Stimulated activated naive CD8-positive, alpha-beta T cell treated with anti-CD3 and anti-CD28 coated beads, Interleukin-15, Interleukin-2, amounts not matched to agents 100 ng/mL and 50 ng/mL, for 24 hours (primary cell): ENCODE data around the gene TCF12.

Source experiments
- H3K27ac Mint-ChIP-seq: one replicate; pipeline ENCODE4 v1.8.0; 2021; ENCODE audit warnings: mild to moderate bottlenecking, mixed read lengths
- H3K27me3 Mint-ChIP-seq: one replicate; pipeline ENCODE4 v1.8.0; 2021; ENCODE audit warnings: mixed read lengths
- H3K36me3 Mint-ChIP-seq: one replicate; pipeline ENCODE4 v1.8.0; 2021; ENCODE audit warnings: low read depth, mixed read lengths
- H3K4me1 Mint-ChIP-seq: one replicate; pipeline ENCODE4 v1.8.0; 2021; ENCODE audit warnings: low read depth, mixed read lengths
- H3K4me3 Mint-ChIP-seq: one replicate; pipeline ENCODE4 v1.8.0; 2021; ENCODE audit warnings: mild to moderate bottlenecking, mixed read lengths
- H3K9me3 Mint-ChIP-seq: one replicate; pipeline ENCODE4 v1.8.0; 2021; ENCODE audit warnings: mixed read lengths

Gene TCF12

GRCh38 chr15:57215881-57216280, 297.4 kb downstream of the TCF12 start:
- Mint-ChIP-seq H3K27me3 (no peaks in the 10 kb centered on the region), H3K36me3 (no peaks in the 10 kb centered on the region), H3K4me1 (peaks cover 42% of the 10 kb centered on the region), H3K27ac (no peak overlapping the region), H3K9me3 (no peaks in the 10 kb centered on the region), H3K4me3 (no peak overlapping the region)

GRCh38 chr15:57216288-57216687, 297.8 kb downstream of the TCF12 start:
- H3K36me3 Mint-ChIP-seq, result no peaks in the 10 kb centered on the region
- no peak overlapping the region for H3K27ac Mint-ChIP-seq
- no peaks in the 10 kb centered on the region for H3K27me3 Mint-ChIP-seq
- H3K4me1 Mint-ChIP-seq, result peaks cover 42% of the 10 kb centered on the region
- H3K9me3 Mint-ChIP-seq, result no peaks in the 10 kb centered on the region
- no peak overlapping the region for H3K4me3 Mint-ChIP-seq

GRCh38 chr15:57217778-57218598, 299.5 kb downstream of the TCF12 start:
- Mint-ChIP-seq H3K9me3 (no peaks in the 10 kb centered on the region), H3K27ac (peak overlapping the region; percentile 55), H3K27me3 (no peaks in the 10 kb centered on the region)

GRCh38 chr15:57218826-57219576, 300.6 kb downstream of the TCF12 start:
- Mint-ChIP-seq H3K9me3 (no peaks in the 10 kb centered on the region), H3K27me3 (no peaks in the 10 kb centered on the region), H3K4me1 (peaks cover 53% of the 10 kb centered on the region), H3K36me3 (no peaks in the 10 kb centered on the region), H3K27ac (no peak overlapping the region), H3K4me3 (no peak overlapping the region)

More at GRCh38 chr15:57217778-57218598, 299.5 kb downstream of the TCF12 start:
- Mint-ChIP-seq H3K4me1 (peaks cover 50% of the 10 kb centered on the region), H3K36me3 (no peaks in the 10 kb centered on the region), H3K4me3 (no peak overlapping the region)

GRCh38 chr15:57220205-57220604, 301.8 kb downstream of the TCF12 start:
- no peaks in the 10 kb centered on the region for H3K9me3 Mint-ChIP-seq
- no peak overlapping the region for H3K4me3 Mint-ChIP-seq
- H3K27me3 Mint-ChIP-seq, result no peaks in the 10 kb centered on the region
- no peak overlapping the region for H3K27ac Mint-ChIP-seq
- H3K4me1 Mint-ChIP-seq, result peaks cover 61% of the 10 kb centered on the region
- no peaks in the 10 kb centered on the region for H3K36me3 Mint-ChIP-seq

GRCh38 chr15:57221134-57221533, 302.7 kb downstream of the TCF12 start:
- H3K27ac Mint-ChIP-seq, result no peak overlapping the region

GRCh38 chr15:57223345-57223744, 304.9 kb downstream of the TCF12 start:
- Mint-ChIP-seq H3K4me3 (no peak overlapping the region), H3K27me3 (no peaks in the 10 kb centered on the region), H3K4me1 (peaks cover 47% of the 10 kb centered on the region), H3K27ac (no peak overlapping the region), H3K9me3 (no peaks in the 10 kb centered on the region), H3K36me3 (no peaks in the 10 kb centered on the region)

More at GRCh38 chr15:57221134-57221533, 302.7 kb downstream of the TCF12 start:
- Mint-ChIP-seq H3K36me3 (no peaks in the 10 kb centered on the region), H3K4me3 (no peak overlapping the region), H3K9me3 (no peaks in the 10 kb centered on the region), H3K4me1 (peaks cover 59% of the 10 kb centered on the region), H3K27me3 (no peaks in the 10 kb centered on the region)

- Mint-ChIP-seq H3K4me1 (peaks cover 42% of the 10 kb centered on the region), H3K27me3 (no peaks in the 10 kb centered on the region)
These were observed 305.4 kb downstream of the TCF12 start for GRCh38 chr15:57223887-57224286.

GRCh38 chr15:57224664-57225063, 306.2 kb downstream of the TCF12 start:
- Mint-ChIP-seq H3K27ac (no peak overlapping the region), H3K4me3 (no peak overlapping the region), H3K4me1 (peaks cover 36% of the 10 kb centered on the region), H3K36me3 (peaks cover 3% of the 10 kb centered on the region), H3K27me3 (no peaks in the 10 kb centered on the region), H3K9me3 (no peaks in the 10 kb centered on the region)

More at GRCh38 chr15:57223887-57224286, 305.4 kb downstream of the TCF12 start:
- H3K9me3 Mint-ChIP-seq, result no peaks in the 10 kb centered on the region
- peaks cover 1% of the 10 kb centered on the region for H3K36me3 Mint-ChIP-seq
- H3K27ac Mint-ChIP-seq, result no peak overlapping the region
- H3K4me3 Mint-ChIP-seq, result no peak overlapping the region

- Mint-ChIP-seq H3K27ac (no peak overlapping the region), H3K4me1 (peaks cover 33% of the 10 kb centered on the region), H3K36me3 (peaks cover 4% of the 10 kb centered on the region), H3K9me3 (no peaks in the 10 kb centered on the region), H3K27me3 (no peaks in the 10 kb centered on the region), H3K4me3 (no peak overlapping the region)
These were observed 308.7 kb downstream of the TCF12 start for GRCh38 chr15:57227166-57227565.

GRCh38 chr15:57227899-57228298, 309.5 kb downstream of the TCF12 start:
- no peak overlapping the region for H3K27ac Mint-ChIP-seq
- no peak overlapping the region for H3K4me3 Mint-ChIP-seq
- peaks cover 10% of the 10 kb centered on the region for H3K36me3 Mint-ChIP-seq
- H3K27me3 Mint-ChIP-seq, result no peaks in the 10 kb centered on the region
- H3K4me1 Mint-ChIP-seq, result peaks cover 26% of the 10 kb centered on the region
- no peaks in the 10 kb centered on the region for H3K9me3 Mint-ChIP-seq

- H3K36me3 Mint-ChIP-seq, result peaks cover 11% of the 10 kb centered on the region
These were observed 310.0 kb downstream of the TCF12 start for GRCh38 chr15:57228395-57228794.

GRCh38 chr15:57229051-57229450, 310.6 kb downstream of the TCF12 start:
- Mint-ChIP-seq H3K27ac (no peak overlapping the region), H3K36me3 (peaks cover 17% of the 10 kb centered on the region), H3K4me3 (no peak overlapping the region), H3K27me3 (no peaks in the 10 kb centered on the region), H3K4me1 (peaks cover 18% of the 10 kb centered on the region), H3K9me3 (no peaks in the 10 kb centered on the region)

More at GRCh38 chr15:57228395-57228794, 310.0 kb downstream of the TCF12 start:
- Mint-ChIP-seq H3K27ac (no peak overlapping the region), H3K4me3 (no peak overlapping the region), H3K9me3 (no peaks in the 10 kb centered on the region), H3K27me3 (no peaks in the 10 kb centered on the region), H3K4me1 (peaks cover 21% of the 10 kb centered on the region)

- Mint-ChIP-seq H3K4me3 (no peak overlapping the region), H3K9me3 (no peaks in the 10 kb centered on the region), H3K27me3 (no peaks in the 10 kb centered on the region), H3K36me3 (peaks cover 39% of the 10 kb centered on the region), H3K27ac (no peak overlapping the region), H3K4me1 (peaks cover 10% of the 10 kb centered on the region)
These were observed 313.1 kb downstream of the TCF12 start for GRCh38 chr15:57231559-57231958.

- Mint-ChIP-seq H3K27ac (no peak overlapping the region), H3K4me3 (no peak overlapping the region), H3K27me3 (no peaks in the 10 kb centered on the region), H3K36me3 (peaks cover 55% of the 10 kb centered on the region), H3K4me1 (no peaks in the 10 kb centered on the region), H3K9me3 (no peaks in the 10 kb centered on the region)
These were observed 315.7 kb downstream of the TCF12 start for GRCh38 chr15:57234156-57234555.
